ENCODE measurements around the gene BTBD9. TPM values are rescaled to one million over a fixed set of nuclear protein-coding genes. Genes with fewer than 3 reads are reported as not detected.
A peak's percentile ranks its signal among the peaks of the same experiment; 100 is the strongest.

BTBD9 gene
- total and polyA plus RNA-seq, 2 donors (not counting 3 experiments of a cell fraction or from before 2014, with no cell fraction given): 4.9 to 15.0 TPM

GRCh38 chr6:38193481-38194281, 446.0 kb downstream of the BTBD9 start:
- ChIA-PET CTCF (interaction anchor here (1.0 to 3.4 kb wide), 4 partner anchors 17 to 378 kb away, joined by 3 to 11 read pairs (median 4); no protein-coding TSS in a partner anchor), POLR2A (no interaction called here)
- no peak overlapping the region for H2AFZ ChIP-seq (ENCODE audit: low read depth, low read length)
- no peaks in the 10 kb centered on the region for H4K20me1 ChIP-seq (replicated peaks; ENCODE audit: control insufficient read depth, extremely low read depth, insufficient read depth, low read length)
- H3K36me3 ChIP-seq (ENCODE audit: control insufficient read depth in 2 of 2, extremely low read depth in 1 of 2, insufficient read depth in 2 of 2, low read length in 2 of 2): no peaks in the 10 kb centered on the region
- no TSS peak for BruUV-seq (replicated peaks)
- H3K27me3 ChIP-seq (ENCODE audit: control insufficient read depth in 2 of 2, insufficient read depth in 2 of 2, low read length in 2 of 2): no peaks in the 10 kb centered on the region
- peak overlapping the region; percentile 13 for H3K4me2 ChIP-seq (ENCODE audit: insufficient read depth, low read length)
- H3K4me1 ChIP-seq (ENCODE audit: control insufficient read depth, extremely low read depth, insufficient read depth, low read length): peaks cover 13% of the 10 kb centered on the region
- dilution Hi-C loops (cut with MboI; ENCODE audit: extremely low pct_ligation_motif_present, low sequenced_read_pairs): no loop called here
- FAIRE-seq (no peak), DNase-seq (ENCODE audit: low read depth, low spot score) (peak; percentile 71)
- intact Hi-C loops (cut with micrococcal nuclease): loop anchor here (2.0 to 10.0 kb wide), 3 partner anchors 39 to 481 kb away; no protein-coding TSS in a partner anchor
- TF ChIP-seq FOS (IDR thresholded peaks at IDR 0.05; ENCODE audit: borderline replicate concordance, insufficient read depth, low read length) (no peak), JUN (IDR thresholded peaks at IDR 0.05; ENCODE audit: borderline replicate concordance, insufficient read depth, insufficient read length, low read depth) (no peak), POLR2AphosphoS5 (IDR thresholded peaks at IDR 0.05; ENCODE audit: insufficient read depth, low read depth, low read length) (no peak), MAX (IDR thresholded peaks at IDR 0.05; ENCODE audit: insufficient read depth, insufficient read length) (no peak), MYC (IDR thresholded peaks at IDR 0.05; ENCODE audit: low read depth, low read length) (no peak), GATA2 (IDR thresholded peaks at IDR 0.05; ENCODE audit: insufficient read depth, insufficient read length, low read depth, low read length) (no peak), POLR2A (IDR thresholded peaks at IDR 0.05; ENCODE audit: low read depth, low read length) (no peak), EZH2 (IDR thresholded peaks at IDR 0.05; ENCODE audit: borderline replicate concordance, low read depth, low read length, severe bottlenecking) (no peak)
- TF ChIP-seq, protein P1, sequence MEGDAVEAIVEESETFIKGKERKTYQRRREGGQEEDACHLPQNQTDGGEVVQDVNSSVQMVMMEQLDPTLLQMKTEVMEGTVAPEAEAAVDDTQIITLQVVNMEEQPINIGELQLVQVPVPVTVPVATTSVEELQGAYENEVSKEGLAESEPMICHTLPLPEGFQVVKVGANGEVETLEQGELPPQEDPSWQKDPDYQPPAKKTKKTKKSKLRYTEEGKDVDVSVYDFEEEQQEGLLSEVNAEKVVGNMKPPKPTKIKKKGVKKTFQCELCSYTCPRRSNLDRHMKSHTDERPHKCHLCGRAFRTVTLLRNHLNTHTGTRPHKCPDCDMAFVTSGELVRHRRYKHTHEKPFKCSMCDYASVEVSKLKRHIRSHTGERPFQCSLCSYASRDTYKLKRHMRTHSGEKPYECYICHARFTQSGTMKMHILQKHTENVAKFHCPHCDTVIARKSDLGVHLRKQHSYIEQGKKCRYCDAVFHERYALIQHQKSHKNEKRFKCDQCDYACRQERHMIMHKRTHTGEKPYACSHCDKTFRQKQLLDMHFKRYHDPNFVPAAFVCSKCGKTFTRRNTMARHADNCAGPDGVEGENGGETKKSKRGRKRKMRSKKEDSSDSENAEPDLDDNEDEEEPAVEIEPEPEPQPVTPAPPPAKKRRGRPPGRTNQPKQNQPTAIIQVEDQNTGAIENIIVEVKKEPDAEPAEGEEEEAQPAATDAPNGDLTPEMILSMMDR (IDR thresholded peaks at IDR 0.05; ENCODE audit: extremely low read depth in 1 of 2, insufficient read depth in 1 of 2, low read depth in 1 of 2, low read length in 2 of 2): no peak
- H3K27ac ChIP-seq (ENCODE audit: insufficient read depth, low read depth, low read length): peak overlapping the region; percentile 28
- H3K9ac ChIP-seq (replicated peaks; ENCODE audit: extremely low read depth, insufficient read depth, low read length): no peak overlapping the region
- no peak overlapping the region for H3K4me3 ChIP-seq (replicated peaks in 1 of 3; ENCODE audit: insufficient read depth in 1 of 3, low read depth in 1 of 3, low read length in 3 of 3)
- no peaks in the 10 kb centered on the region for H3K9me3 ChIP-seq (replicated peaks; ENCODE audit: control insufficient read depth, insufficient read depth, low read length)
- H3K79me2 ChIP-seq (ENCODE audit: control insufficient read depth, insufficient read depth, low read length): no peaks in the 10 kb centered on the region
- H3K9me1 ChIP-seq (replicated peaks; ENCODE audit: control insufficient read depth, extremely low read depth, insufficient read depth, low read length): no peaks in the 10 kb centered on the region

All from endothelial cell of umbilical vein (primary cell).